GM21528 (cell line): Measurements from ENCODE around the gene KAZN.

Experiments
- ATAC-seq: cut with Tn5 transposase; IDR thresholded peaks from one replicate; pipeline ENCODE4 v1.9.1; 2021; ENCODE audit warnings: mild to moderate bottlenecking, moderate library complexity; ENCODE audit not compliant: unreplicated experiment, low FRiP score

KAZN gene

GRCh38 chr1:14924455-14925331, 326.2 kb downstream of the KAZN start:
- no peak for ATAC-seq

DNA sequence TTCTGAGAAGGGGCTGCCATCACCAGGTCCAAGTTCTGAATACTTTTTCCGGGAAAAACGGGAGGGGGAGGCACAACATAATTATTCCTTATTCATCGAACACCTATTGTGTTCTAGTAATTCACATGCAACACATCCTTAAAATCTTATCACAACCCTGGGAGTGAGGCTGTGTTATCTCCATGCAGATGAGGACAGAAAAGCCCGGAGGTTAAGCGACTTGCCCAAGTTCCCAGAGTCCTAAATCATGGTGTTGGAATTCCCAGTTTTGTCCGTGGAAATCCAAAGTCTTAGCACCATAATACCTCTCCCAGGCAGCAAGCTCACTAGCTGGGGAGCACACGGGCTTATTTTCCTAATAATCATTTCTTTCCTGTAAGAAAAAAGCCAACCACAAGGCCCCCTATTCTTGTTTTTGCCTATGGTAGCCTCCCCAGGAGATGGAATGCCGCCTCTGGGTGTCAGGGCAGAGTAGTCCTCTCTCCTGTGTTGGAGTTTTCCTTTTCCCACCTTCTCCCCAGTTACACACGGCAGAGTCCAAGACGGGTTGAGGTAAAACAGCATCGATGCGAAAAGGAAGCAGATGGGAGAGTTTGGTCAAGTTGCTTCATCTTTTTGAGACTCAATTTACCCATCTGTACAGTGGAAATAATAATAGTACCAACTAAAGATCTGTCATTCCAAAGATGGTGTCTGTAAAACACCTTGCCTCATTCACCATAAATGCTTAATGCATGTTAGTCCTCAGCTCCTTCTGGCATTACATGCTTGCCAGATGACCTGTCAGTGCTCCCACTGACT, 327.1 kb downstream of the KAZN start:
- ATAC-seq, result no peak

GRCh38 chr1:14926229-14926628, 327.7 kb downstream of the KAZN start:
- no peak for ATAC-seq

DNA sequence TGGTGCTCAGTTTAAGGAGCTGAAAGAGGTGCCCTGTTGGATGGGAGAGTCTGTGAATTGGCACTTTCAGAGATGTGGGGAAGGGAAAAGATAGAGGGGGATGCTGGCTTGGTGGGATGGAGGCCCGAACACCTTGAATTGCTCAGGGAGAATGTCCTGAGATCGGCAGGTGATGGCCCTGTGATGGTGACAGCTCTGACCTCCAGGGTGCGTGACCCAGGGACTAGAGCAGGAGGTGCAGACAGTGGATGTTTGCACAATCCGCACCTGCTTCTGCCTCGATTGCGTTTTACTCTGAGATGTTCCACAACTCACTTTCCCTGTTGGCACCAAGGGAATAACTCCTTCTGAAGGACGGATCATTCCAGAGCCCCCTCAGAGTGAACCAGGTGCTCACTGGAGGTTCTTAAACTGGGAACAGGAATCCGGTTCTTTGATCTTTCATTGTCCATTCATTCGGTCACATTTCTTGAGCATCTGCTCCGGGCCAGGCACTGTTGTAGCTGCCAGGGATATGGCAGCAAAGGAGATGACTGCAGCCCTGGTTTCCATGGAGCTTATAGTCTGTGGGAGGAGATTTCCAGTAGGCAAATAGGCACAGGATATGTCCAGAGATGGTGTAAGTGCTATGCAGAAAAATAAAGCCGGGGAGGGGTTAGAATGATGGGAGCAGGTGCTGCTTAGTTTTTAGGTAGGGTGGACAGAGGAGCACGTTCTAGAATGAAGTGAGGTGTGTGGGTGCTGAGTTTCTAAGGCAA, 328.5 kb downstream of the KAZN start:
- ATAC-seq, result no peak

- no peak for ATAC-seq
Observed at GRCh38 chr1:14928412-14928811, 329.9 kb downstream of the KAZN start.

- no peak for ATAC-seq
Observed at GRCh38 chr1:14928886-14929546, 330.5 kb downstream of the KAZN start.

DNA sequence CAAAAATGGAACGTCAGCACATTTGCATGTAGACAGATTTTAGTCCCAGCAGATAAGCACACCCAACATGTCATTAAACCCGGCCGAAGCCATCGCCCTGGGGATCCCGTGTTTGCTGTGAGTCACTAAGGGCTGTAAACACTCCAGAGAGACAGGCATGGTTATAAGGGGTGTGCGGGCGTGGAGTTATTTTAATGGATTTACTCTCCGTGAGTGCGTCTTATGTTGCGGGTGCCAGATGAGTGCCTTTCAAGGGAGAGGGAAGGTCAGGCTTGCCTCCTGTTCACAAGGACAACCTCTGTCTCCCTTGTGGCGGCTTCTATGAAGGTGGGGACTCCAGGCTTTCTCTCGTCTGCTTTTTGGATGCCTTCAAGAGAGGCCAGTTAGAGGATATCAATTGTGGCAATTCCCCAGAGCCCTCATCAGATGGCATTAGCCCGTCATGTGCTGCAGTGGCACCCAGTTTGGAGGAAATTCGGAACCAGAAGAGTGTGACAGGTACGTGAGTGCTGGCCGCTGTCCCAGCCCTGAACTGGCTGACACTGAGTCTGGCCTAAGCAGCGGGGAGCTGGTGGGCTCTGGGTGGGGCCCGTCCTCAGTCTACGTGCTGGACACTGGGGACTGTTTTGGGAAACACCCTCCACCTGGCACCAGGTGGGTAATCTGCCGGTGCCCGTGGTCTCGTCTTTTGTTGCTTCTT, 331.2 kb downstream of the KAZN start:
- ATAC-seq, result no peak

- no peak for ATAC-seq
Observed at GRCh38 chr1:14930247-14930965, 331.9 kb downstream of the KAZN start.

- ATAC-seq, result no peak
Observed at GRCh38 chr1:14932034-14932638, 333.7 kb downstream of the KAZN start.

DNA sequence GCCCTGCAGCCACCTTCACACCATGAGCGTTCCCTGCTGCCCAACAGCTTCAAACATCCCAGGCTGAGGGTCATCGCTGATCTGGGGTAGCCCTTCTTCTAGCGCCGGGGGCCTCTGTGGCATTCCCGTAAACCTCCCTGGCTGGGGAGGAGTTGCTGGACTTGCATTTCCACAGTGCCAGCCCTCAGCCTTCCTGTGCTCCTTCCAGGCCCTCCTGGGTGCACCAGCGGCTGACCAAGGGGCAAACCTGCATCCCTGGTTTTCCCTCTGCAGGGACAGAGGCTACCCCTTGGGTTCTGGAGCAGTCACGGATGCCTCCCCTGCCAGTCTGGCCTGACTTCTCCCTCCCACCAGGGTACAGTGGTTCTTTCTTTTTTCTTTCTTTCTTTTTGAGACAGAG, 336.4 kb downstream of the KAZN start:
- ATAC-seq, result no peak

DNA sequence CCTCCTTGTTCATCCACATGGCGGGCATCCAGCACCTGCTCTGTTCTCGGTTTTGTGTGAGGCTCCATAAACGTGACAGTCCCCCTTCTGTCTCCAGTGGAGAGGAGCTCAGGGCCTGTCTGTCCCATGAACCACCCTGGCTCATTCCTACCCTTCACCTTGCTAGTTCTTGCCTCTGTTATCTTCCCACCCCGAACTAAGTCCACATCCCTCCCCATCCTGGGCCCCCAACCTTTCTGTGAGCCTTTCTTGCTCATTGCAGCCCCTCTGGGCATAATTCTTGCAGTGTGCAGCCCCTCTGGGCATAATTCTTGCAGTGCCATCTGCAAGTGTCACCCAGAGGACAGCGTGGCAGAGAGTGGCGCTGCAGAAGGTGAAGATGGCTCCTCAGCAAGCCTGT, 338.3 kb downstream of the KAZN start:
- ATAC-seq, result no peak

- ATAC-seq, result no peak
Observed at GRCh38 chr1:14937288-14937949, 338.9 kb downstream of the KAZN start.

GRCh38 chr1:14939527-14940284, 341.2 kb downstream of the KAZN start:
- ATAC-seq, result no peak

DNA sequence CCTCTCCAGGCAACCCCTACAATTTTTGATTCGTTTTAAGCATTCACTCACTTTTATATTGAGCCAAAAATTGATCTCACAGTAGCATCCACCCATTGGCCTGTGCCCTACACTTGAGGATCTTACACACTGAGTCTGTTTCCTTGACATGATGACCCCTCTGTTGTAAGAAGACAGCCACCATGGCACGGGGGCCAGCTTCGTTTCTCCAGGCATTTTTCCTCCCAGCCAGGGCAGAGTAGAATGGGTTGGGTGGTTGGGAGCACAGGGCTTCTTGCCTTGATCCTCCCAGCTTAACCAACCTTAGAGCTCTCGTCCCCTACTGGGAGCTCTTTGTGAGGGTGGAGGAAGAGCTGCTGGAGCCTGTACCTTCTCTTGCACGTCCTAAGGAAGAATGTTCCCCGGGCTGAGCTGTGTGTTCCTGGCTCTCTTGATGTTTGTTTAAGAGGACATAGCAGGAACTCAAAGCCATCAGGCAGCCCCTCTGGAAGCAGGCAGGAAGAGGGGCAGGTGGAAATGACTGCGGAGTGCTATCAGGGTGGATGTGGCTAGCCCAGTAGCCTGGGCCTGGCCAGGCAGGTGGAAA, 341.9 kb downstream of the KAZN start:
- ATAC-seq, result no peak

DNA sequence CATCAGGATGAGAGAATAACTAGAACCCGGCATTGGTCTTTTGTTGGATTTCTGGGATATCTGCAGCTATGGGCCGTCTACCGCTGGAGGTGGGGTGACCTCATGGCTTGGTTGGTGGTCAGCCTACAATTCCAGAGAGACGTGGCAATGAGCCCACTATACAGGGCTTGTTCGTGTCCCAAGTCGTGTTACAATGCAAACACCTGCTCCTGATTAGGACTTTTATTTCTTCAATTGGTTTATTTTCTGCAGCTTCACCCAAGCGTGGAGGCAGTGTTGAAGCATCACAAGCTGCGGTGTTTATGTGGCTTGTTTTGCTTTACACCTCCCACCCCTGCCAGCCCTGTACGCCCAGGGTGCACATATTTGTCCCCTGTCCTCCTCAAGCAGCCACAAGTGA, 343.4 kb downstream of the KAZN start:
- no peak for ATAC-seq

DNA sequence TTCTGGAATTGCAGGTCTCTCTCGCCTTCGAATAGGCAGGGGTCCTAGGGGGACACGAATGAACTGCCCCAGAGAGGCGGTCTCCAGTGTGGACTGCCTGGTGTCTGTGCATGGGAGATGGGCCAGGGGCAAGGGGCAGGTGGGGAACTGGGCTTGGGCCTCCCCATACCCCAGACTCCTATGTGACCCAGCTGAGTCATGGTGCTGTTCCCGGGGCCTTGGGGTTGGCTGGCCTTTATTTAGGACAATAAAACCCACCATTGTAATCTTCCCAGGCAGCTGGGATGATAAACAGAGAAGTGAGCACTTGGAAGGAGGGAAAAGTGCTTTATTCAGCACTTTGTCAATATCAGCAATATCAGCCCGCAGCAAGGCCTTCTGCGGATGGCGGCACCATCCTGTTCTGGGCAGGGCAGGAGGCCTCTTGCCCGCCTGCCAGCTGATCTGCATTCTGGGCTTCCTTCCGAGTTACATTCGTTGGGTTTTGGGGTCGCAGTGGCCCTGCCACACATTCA, 346.0 kb downstream of the KAZN start:
- ATAC-seq, result no peak
